GM19193 (cell line): ENCODE data around the gene FAM200C.

Source experiments
- POLR2A ChIP-seq: IDR thresholded peaks from 4 replicates; pipeline ENCODE4 v1.6.1; 2011; ENCODE audit not compliant: insufficient read depth, insufficient read length; ENCODE audit errors: extremely low read depth

FAM200C gene

GRCh38 chr5:160384681-160385080 lies 15.2 kb downstream of the FAM200C start:
- no peak for TF ChIP-seq POLR2A

GRCh38 chr5:160382346-160382745 lies 17.5 kb downstream of the FAM200C start:
- TF ChIP-seq POLR2A: no peak

DNA sequence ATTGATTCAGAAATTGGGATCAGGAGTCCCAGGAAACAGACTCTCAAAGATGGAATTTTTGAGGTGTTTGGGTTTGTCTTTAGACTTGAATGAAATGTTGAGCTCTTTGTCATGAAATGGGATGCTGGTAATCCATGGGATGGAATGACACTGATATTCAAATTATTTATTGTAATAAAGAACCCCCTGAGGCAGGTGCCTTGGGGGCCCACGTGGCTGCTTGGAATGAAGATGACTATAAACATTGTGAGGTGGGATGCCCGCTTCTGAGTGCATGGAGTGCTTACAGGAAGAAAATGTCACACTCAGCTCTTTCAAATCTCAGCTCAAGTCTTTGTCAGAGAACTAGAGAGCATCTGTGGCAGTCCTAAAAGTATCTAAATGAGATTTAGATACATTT lies 19.8 kb downstream of the FAM200C start:
- TF ChIP-seq POLR2A: no peak

DNA sequence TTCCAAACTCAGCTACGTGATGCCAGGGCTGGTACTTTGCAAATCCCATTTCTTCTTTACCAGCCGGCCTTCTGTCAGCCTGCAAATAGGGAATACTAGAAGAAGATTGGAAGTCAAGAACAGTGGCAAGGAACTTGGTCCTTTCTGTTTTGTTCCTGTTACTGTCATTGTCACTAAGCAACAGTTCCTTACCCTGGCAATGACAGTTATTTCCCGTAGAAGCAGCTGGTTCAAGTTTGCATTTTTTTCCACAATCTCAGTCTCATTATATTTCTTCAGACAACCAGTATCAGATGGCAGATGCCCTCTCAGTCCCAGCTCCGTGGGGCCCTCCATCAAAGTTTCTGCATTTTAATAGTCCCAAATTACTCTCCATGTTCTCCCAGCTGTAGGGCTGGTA lies 20.3 kb downstream of the FAM200C start:
- TF ChIP-seq POLR2A: no peak

DNA sequence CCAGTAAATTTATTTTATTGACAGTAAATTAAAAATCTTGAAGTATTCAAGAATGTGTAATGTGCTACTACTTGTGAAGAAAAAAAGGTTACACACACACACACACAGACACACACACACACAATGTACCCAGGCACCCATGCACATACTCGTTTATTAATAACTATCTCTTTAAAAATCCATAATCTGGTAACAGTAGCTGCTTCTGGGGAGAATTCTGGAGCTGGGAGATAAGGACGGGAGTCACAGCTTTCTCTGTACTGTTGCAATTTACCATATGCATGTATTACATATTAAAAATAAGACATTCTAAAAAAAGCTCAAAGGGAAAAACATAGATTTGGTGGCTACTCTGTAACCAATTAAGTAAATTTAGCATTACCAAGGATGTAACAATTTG lies 21.5 kb downstream of the FAM200C start:
- no peak for TF ChIP-seq POLR2A

- no peak for TF ChIP-seq POLR2A
Measured at GRCh38 chr5:160377651-160378050, 22.2 kb downstream of the FAM200C start.

GRCh38 chr5:160376416-160376815 lies 23.4 kb downstream of the FAM200C start:
- no peak for TF ChIP-seq POLR2A

GRCh38 chr5:160375701-160376100 lies 24.2 kb downstream of the FAM200C start:
- no peak for TF ChIP-seq POLR2A

- no peak for TF ChIP-seq POLR2A
Measured at GRCh38 chr5:160375166-160375565, 24.7 kb downstream of the FAM200C start.

DNA sequence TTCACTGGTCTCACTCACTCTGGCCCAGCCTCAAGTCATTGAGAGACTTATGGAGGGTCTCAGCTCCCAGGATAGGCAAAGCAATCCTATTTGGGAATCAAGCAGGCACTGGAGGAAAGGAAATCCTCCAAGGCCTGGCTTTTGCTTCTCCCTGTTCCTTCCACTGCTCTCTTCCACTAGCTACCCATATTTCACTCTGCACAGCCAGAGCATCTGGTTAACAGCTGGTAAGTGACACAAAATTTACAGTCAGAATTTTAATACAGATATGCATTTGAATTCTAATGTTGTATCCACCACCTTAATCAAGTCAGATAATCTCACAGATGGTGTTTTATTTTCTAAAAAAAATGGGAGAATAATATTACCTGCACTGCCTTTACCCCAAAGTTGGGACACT lies 28.6 kb downstream of the FAM200C start:
- TF ChIP-seq POLR2A: no peak

DNA sequence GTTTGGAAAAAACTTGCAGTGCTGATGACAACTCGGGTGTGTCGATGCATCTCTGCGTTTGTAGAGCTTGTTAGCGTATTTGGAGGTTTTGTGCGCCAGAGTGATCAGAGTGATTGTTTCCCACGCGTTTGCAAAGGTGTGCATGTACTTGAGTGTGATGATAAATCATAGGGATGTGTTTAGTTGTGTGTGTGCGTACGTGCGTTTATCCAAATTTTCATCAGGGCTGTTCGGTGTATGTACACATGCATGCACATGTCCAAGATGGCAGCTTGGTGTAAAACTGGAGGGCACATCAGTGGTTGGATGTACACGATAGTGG lies 29.2 kb downstream of the FAM200C start:
- no peak for TF ChIP-seq POLR2A

- TF ChIP-seq POLR2A: no peak
Measured at GRCh38 chr5:160369990-160370712, 29.7 kb downstream of the FAM200C start, which contains the start of gene C1QTNF2. C1QTNF2 (minus strand) TSS chr5:160370626; CDS start chr5:160355011, 15,615 bp downstream.

- no peak for TF ChIP-seq POLR2A
Measured at GRCh38 chr5:160367885-160368284, 32.0 kb downstream of the FAM200C start.

GRCh38 chr5:160367261-160367660 lies 32.6 kb downstream of the FAM200C start:
- TF ChIP-seq POLR2A: no peak

GRCh38 chr5:160366230-160366629 lies 33.6 kb downstream of the FAM200C start:
- no peak for TF ChIP-seq POLR2A

- TF ChIP-seq POLR2A: no peak
Measured at GRCh38 chr5:160363660-160364395, 36.0 kb downstream of the FAM200C start.
